ENCODE measurements around the gene RASAL1.

Gene RASAL1

GRCh38 chr12:113081873-113082272 is 53.7 kb downstream of the RASAL1 start:
- TF ChIP-seq CTCF (conservative IDR thresholded peaks at IDR 0.05; ENCODE audit: low read depth, low read length): no peak
- Histone ChIP-seq H4K20me1 (ENCODE audit: insufficient read depth) (no peaks in the 10 kb centered on the region), H3K27ac (peak overlapping the region; percentile 93), H3K27me3 (ENCODE audit: insufficient read depth, low read depth) (no peaks in the 10 kb centered on the region), H3K4me2 (no peak overlapping the region; the same call in 1 of the 2 replicates), H3K79me2 (ENCODE audit: insufficient read depth, low read depth) (no peaks in the 10 kb centered on the region), H3K9ac (peak overlapping the region; percentile 37; the same call in 1 of the 2 replicates), H2AFZ (ENCODE audit: low read depth) (no peak overlapping the region; the same call in 1 of the 2 replicates), H3K4me1 (ENCODE audit: low read depth, poor library complexity, severe bottlenecking) (peaks cover 89% of the 10 kb centered on the region), H3K36me3 (ENCODE audit: insufficient read depth) (no peaks in the 10 kb centered on the region), H3K4me3 (IDR thresholded peaks at IDR 0.05; ENCODE audit: insufficient read depth, low read depth, low read length) (no peak overlapping the region)

GRCh38 chr12:113077859-113078255 is 57.7 kb downstream of the RASAL1 start:
- TF ChIP-seq CTCF (conservative IDR thresholded peaks at IDR 0.05; ENCODE audit: low read depth, low read length): no peak

GRCh38 chr12:113077057-113077858 is 58.3 kb downstream of the RASAL1 start:
- no peaks in the 10 kb centered on the region for H3K27me3 ChIP-seq (ENCODE audit: insufficient read depth, low read depth)
- no peaks in the 10 kb centered on the region for H3K36me3 ChIP-seq (ENCODE audit: insufficient read depth)
- no peak overlapping the region for H3K27ac ChIP-seq
- H3K4me3 ChIP-seq (IDR thresholded peaks at IDR 0.05; ENCODE audit: insufficient read depth, low read depth, low read length): no peak overlapping the region
- no peak overlapping the region for H3K9ac ChIP-seq
- no peak overlapping the region for H3K4me2 ChIP-seq
- no peak overlapping the region for H2AFZ ChIP-seq (ENCODE audit: low read depth)
- H3K4me1 ChIP-seq (ENCODE audit: low read depth, poor library complexity, severe bottlenecking): peaks cover 84% of the 10 kb centered on the region
- TF ChIP-seq CTCF (conservative IDR thresholded peaks at IDR 0.05; ENCODE audit: low read depth, low read length): no peak
- no peaks in the 10 kb centered on the region for H4K20me1 ChIP-seq (ENCODE audit: insufficient read depth)
- no peaks in the 10 kb centered on the region for H3K79me2 ChIP-seq (ENCODE audit: insufficient read depth, low read depth)

More at GRCh38 chr12:113077859-113078255, 57.7 kb downstream of the RASAL1 start:
- Histone ChIP-seq H4K20me1 (ENCODE audit: insufficient read depth) (no peaks in the 10 kb centered on the region), H3K9ac (no peak overlapping the region), H2AFZ (ENCODE audit: low read depth) (no peak overlapping the region), H3K4me3 (IDR thresholded peaks at IDR 0.05; ENCODE audit: insufficient read depth, low read depth, low read length) (no peak overlapping the region), H3K27me3 (ENCODE audit: insufficient read depth, low read depth) (no peaks in the 10 kb centered on the region), H3K27ac (no peak overlapping the region), H3K4me1 (ENCODE audit: low read depth, poor library complexity, severe bottlenecking) (peaks cover 87% of the 10 kb centered on the region), H3K4me2 (no peak overlapping the region), H3K79me2 (ENCODE audit: insufficient read depth, low read depth) (no peaks in the 10 kb centered on the region), H3K36me3 (ENCODE audit: insufficient read depth) (no peaks in the 10 kb centered on the region)

DNA sequence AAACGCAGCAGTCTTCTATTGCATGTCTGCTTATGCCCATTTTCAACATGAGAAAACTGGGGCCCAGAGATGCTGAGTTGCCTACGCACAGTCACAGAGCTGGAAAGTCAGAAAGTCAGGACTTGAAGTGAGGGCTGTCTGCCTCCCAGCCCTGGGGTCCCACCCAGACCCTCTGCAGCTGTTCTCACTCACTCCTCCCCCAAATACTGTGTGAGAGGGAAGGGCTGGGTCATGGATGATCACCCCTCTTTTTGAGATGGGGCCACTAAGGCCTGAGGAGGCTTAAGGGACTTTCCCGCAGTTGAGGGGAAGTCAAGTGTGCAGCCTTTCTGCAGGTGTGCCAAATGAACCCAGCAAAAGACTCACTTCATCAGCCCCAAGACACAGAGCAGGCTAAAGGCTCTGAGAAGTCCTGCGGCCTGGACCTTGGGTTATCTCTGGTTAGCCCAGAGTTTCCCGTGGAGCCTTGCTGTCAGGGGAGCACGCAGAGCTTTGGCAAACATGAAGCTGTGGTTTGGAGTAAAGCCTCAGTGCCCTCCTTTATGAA is 60.4 kb downstream of the RASAL1 start:
- Histone ChIP-seq H3K27ac (peak overlapping the region; percentile 89), H2AFZ (ENCODE audit: low read depth) (no peak overlapping the region), H3K4me1 (ENCODE audit: low read depth, poor library complexity, severe bottlenecking) (peaks cover 69% of the 10 kb centered on the region), H3K4me2 (peak overlapping the region; percentile 73), H3K9ac (peak overlapping the region; percentile 36; the same call in 1 of the 2 replicates), H3K27me3 (ENCODE audit: insufficient read depth, low read depth) (no peaks in the 10 kb centered on the region), H3K79me2 (ENCODE audit: insufficient read depth, low read depth) (no peaks in the 10 kb centered on the region), H4K20me1 (ENCODE audit: insufficient read depth) (no peaks in the 10 kb centered on the region), H3K36me3 (ENCODE audit: insufficient read depth) (no peaks in the 10 kb centered on the region), H3K4me3 (IDR thresholded peaks at IDR 0.05; ENCODE audit: insufficient read depth, low read depth, low read length) (no peak overlapping the region)
- no peak for TF ChIP-seq CTCF (conservative IDR thresholded peaks at IDR 0.05; ENCODE audit: low read depth, low read length)
